ENCODE measurements around the gene TRMT1L.

TRMT1L gene

DNA sequence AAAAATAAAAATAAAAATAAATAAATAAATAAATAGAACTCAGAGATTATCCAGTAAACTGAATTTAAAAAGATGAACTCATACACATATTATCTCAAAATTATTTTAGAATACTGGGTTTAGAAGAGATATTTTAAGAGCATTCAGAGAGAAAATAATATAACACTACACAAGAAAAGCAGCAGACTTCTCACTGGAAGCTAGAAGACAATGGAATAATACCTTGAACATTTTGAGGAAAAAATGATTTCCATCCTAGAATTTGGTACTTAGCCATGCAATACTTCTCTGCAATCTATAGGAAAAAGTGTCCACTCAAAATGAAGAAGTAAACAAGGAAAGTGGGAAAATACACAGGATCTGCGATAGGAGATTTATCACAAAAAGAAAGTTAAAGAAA is 24.2 kb downstream of the TRMT1L start:
- no peak overlapping the region for H3K4me3 ChIP-seq (ENCODE audit: control insufficient read depth in 1 of 7, extremely low read depth in 1 of 7, insufficient read depth in 4 of 7, low read depth in 2 of 7, low read length in 6 of 7)
- POLR2A ChIA-PET = no interaction called here
- H3K36me3 ChIP-seq (ENCODE audit: control insufficient read depth in 4 of 4, insufficient read depth in 4 of 4, low read length in 3 of 4) = peaks cover 21 to 69% (median 32%) of the 10 kb centered on the region in 4 experiments
- no peaks in the 10 kb centered on the region for H3K4me1 ChIP-seq (ENCODE audit: control extremely low read depth in 1 of 4, control insufficient read depth in 4 of 4, insufficient read depth in 4 of 4, low read length in 3 of 4)
- H3K27ac ChIP-seq (ENCODE audit: insufficient read depth in 1 of 2, low read depth in 1 of 2, low read length in 2 of 2, poor library complexity in 1 of 2, severe bottlenecking in 2 of 2) = no peak overlapping the region
- H3K9me3 ChIP-seq (ENCODE audit: control extremely low read depth in 1 of 5, control insufficient read depth in 4 of 5, insufficient read depth in 2 of 5, low read depth in 1 of 5, low read length in 4 of 5) = peaks cover 0 to 16% (median 7%) of the 10 kb centered on the region in 5 experiments
- DNase-seq = no peak
- CTCF ChIA-PET = interaction anchor here (0.7 to 1.5 kb wide), 5 partner anchors 12 to 327 kb away, joined by 3 to 4 read pairs (median 3); no protein-coding TSS in a partner anchor
- WGBS (ENCODE audit: insufficient coverage) = no CpG with 5 or more reads among the region's 1 CpG
- H3K27me3 ChIP-seq (replicated peaks in 2 of 5; ENCODE audit: control insufficient read depth in 4 of 5, insufficient read depth in 5 of 5, low read length in 4 of 5) = no peaks in the 10 kb centered on the region

DNA sequence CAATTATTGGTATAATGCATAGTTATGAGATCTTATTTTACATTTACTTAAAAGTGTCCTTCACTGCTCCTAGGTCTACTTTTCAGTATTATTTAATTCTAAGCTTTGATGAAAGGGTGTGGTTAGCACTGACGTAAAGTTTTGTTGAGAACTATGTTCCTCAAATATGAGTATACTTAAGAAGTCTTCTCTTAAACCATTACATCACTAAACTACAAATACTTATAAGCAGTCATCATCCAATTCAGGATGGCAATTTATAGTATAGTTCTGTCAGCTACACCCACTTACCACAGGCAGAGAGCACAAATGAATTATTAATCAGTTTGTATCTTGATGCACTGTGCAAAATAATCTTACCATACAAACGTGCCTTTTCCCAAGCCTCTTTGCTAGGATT is 27.0 kb downstream of the TRMT1L start:
- no peak for DNase-seq
- Histone ChIP-seq H3K27ac (ENCODE audit: insufficient read depth in 1 of 2, low read depth in 1 of 2, low read length in 2 of 2, poor library complexity in 1 of 2, severe bottlenecking in 2 of 2) (no peak overlapping the region), H3K4me3 (ENCODE audit: control insufficient read depth in 1 of 7, extremely low read depth in 1 of 7, insufficient read depth in 4 of 7, low read depth in 2 of 7, low read length in 6 of 7) (no peak overlapping the region), H3K9me3 (ENCODE audit: control extremely low read depth in 1 of 5, control insufficient read depth in 4 of 5, insufficient read depth in 2 of 5, low read depth in 1 of 5, low read length in 4 of 5) (peaks cover 0 to 16% (median 7%) of the 10 kb centered on the region in 5 experiments), H3K4me1 (ENCODE audit: control extremely low read depth in 1 of 4, control insufficient read depth in 4 of 4, insufficient read depth in 4 of 4, low read length in 3 of 4) (no peaks in the 10 kb centered on the region), H3K36me3 (ENCODE audit: control insufficient read depth in 4 of 4, insufficient read depth in 4 of 4, low read length in 3 of 4) (peaks cover 17 to 73% (median 38%) of the 10 kb centered on the region in 4 experiments), H3K27me3 (replicated peaks in 2 of 5; ENCODE audit: control insufficient read depth in 4 of 5, insufficient read depth in 5 of 5, low read length in 4 of 5) (no peaks in the 10 kb centered on the region)
- ChIA-PET POLR2A (no interaction called here), CTCF (no interaction called here)
- WGBS (ENCODE audit: insufficient coverage) = 100% methylated on average over 1 of the region's 2 CpGs

DNA sequence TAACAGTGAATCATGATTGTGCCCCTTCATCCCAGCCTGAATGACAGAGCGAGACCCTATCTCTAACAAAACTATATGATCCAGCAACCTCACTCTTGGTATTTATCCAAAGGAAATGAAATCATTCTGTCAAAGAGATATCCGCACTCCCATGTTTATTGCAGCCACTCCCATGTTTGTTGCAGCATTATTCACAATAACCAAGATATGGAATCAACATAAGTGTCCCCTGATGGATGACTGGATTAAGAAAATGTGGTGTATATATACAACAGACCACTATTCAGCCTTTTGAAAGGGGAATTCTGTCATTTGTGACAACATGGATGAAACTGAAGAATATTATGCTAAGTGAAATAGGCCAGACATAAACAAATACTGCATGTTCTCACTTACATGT is 44.4 kb downstream of the TRMT1L start:
- ChIA-PET CTCF (no interaction called here), POLR2A (no interaction called here)
- WGBS (ENCODE audit: insufficient coverage) = 100% methylated on average over 1 of the region's 2 CpGs
- no peak overlapping the region for H3K27ac ChIP-seq (ENCODE audit: insufficient read depth in 1 of 2, low read depth in 1 of 2, low read length in 2 of 2, poor library complexity in 1 of 2, severe bottlenecking in 2 of 2)
- H3K36me3 ChIP-seq (ENCODE audit: control insufficient read depth in 4 of 4, insufficient read depth in 4 of 4, low read length in 3 of 4) = peaks cover 0 to 6% (median 5%) of the 10 kb centered on the region in 4 experiments
- no peaks in the 10 kb centered on the region for H3K27me3 ChIP-seq (replicated peaks in 2 of 5; ENCODE audit: control insufficient read depth in 4 of 5, insufficient read depth in 5 of 5, low read length in 4 of 5)
- no peaks in the 10 kb centered on the region for H3K4me1 ChIP-seq (ENCODE audit: control extremely low read depth in 1 of 4, control insufficient read depth in 4 of 4, insufficient read depth in 4 of 4, low read length in 3 of 4)
- peaks cover 0 to 25% (median 9%) of the 10 kb centered on the region in 5 experiments for H3K9me3 ChIP-seq (ENCODE audit: control extremely low read depth in 1 of 5, control insufficient read depth in 4 of 5, insufficient read depth in 2 of 5, low read depth in 1 of 5, low read length in 4 of 5)
- no peak for DNase-seq
- H3K4me3 ChIP-seq (ENCODE audit: control insufficient read depth in 1 of 7, extremely low read depth in 1 of 7, insufficient read depth in 4 of 7, low read depth in 2 of 7, low read length in 6 of 7) = no peak overlapping the region

DNA sequence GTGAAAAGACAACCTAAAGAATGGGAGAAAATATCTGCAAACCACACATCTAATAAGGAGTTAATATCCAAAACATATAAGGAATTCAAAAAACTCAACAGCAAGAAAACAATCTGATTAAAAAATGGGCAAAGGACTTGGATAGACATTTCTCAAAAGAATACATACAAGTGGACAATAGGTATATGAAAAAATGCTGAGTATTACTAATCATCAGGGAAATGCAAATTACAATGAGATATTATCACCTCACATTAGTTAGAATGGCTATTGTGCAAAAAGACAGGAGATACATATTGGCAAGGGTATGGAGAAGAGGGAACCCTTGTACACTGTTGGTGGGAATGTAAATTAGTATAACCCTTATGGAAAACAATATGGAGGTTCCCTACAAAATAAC is 44.9 kb downstream of the TRMT1L start:
- no peak overlapping the region for H3K27ac ChIP-seq (ENCODE audit: insufficient read depth in 1 of 2, low read depth in 1 of 2, low read length in 2 of 2, poor library complexity in 1 of 2, severe bottlenecking in 2 of 2)
- no peaks in the 10 kb centered on the region for H3K27me3 ChIP-seq (replicated peaks in 2 of 5; ENCODE audit: control insufficient read depth in 4 of 5, insufficient read depth in 5 of 5, low read length in 4 of 5)
- ChIA-PET POLR2A (no interaction called here), CTCF (no interaction called here)
- H3K9me3 ChIP-seq (ENCODE audit: control extremely low read depth in 1 of 5, control insufficient read depth in 4 of 5, insufficient read depth in 2 of 5, low read depth in 1 of 5, low read length in 4 of 5) = peaks cover 0 to 25% (median 9%) of the 10 kb centered on the region in 5 experiments
- no peak overlapping the region for H3K4me3 ChIP-seq (ENCODE audit: control insufficient read depth in 1 of 7, extremely low read depth in 1 of 7, insufficient read depth in 4 of 7, low read depth in 2 of 7, low read length in 6 of 7)
- H3K36me3 ChIP-seq (ENCODE audit: control insufficient read depth in 4 of 4, insufficient read depth in 4 of 4, low read length in 3 of 4) = peaks cover 0 to 3% (median 2%) of the 10 kb centered on the region in 4 experiments
- no peak for DNase-seq
- no peaks in the 10 kb centered on the region for H3K4me1 ChIP-seq (ENCODE audit: control extremely low read depth in 1 of 4, control insufficient read depth in 4 of 4, insufficient read depth in 4 of 4, low read length in 3 of 4)

DNA sequence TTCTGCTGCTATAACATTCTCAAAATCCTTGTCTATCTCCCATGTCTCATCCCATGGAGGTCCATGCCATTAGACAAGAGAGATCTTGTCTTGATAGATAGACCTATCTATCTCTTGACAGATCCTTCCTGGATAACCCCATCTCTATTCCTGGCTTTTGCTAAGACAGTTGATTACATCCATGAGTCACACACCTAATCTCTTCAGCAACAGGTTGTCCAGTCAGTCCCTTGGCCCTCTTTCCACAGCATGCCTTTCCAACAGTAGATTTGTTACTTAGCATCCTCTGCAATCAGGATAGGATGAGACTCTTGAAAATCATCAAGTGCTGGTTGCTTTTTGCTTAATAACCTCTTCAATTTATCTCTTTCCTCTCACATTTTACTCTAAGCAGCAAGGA is 46.6 kb downstream of the TRMT1L start:
- H3K27ac ChIP-seq (ENCODE audit: insufficient read depth in 1 of 2, low read depth in 1 of 2, low read length in 2 of 2, poor library complexity in 1 of 2, severe bottlenecking in 2 of 2) = no peak overlapping the region
- H3K4me1 ChIP-seq (ENCODE audit: control extremely low read depth in 1 of 4, control insufficient read depth in 4 of 4, insufficient read depth in 4 of 4, low read length in 3 of 4) = no peaks in the 10 kb centered on the region
- CTCF ChIA-PET = no interaction called here
- H3K9me3 ChIP-seq (ENCODE audit: control extremely low read depth in 1 of 5, control insufficient read depth in 4 of 5, insufficient read depth in 2 of 5, low read depth in 1 of 5, low read length in 4 of 5) = peaks cover 0 to 25% (median 9%) of the 10 kb centered on the region in 5 experiments
- POLR2A ChIA-PET = no interaction called here
- H3K27me3 ChIP-seq (replicated peaks in 2 of 5; ENCODE audit: control insufficient read depth in 4 of 5, insufficient read depth in 5 of 5, low read length in 4 of 5) = no peaks in the 10 kb centered on the region
- H3K4me3 ChIP-seq (ENCODE audit: control insufficient read depth in 1 of 7, extremely low read depth in 1 of 7, insufficient read depth in 4 of 7, low read depth in 2 of 7, low read length in 6 of 7) = no peak overlapping the region
- DNase-seq = no peak
- H3K36me3 ChIP-seq (ENCODE audit: control insufficient read depth in 4 of 4, insufficient read depth in 4 of 4, low read length in 3 of 4) = no peaks in the 10 kb centered on the region

DNA sequence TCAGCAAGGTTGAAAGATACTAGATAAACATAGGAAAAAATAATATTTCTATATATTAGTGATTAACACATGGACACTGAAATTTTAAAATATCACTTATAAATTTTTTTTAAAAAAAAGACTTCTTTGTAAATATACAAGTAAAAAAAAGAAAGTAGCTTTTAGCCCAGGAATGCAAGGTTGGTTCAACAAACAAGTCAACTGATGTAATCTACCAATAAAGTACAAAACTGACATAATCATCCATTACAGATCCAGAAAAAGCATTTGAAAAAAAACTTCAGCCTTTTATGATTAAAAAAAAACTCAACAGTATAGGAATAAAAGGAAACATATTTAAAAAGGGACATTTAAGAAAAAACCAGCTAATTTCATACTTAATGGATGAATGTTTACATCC is 48.4 kb downstream of the TRMT1L start:
- Histone ChIP-seq H3K9me3 (ENCODE audit: control extremely low read depth in 1 of 5, control insufficient read depth in 4 of 5, insufficient read depth in 2 of 5, low read depth in 1 of 5, low read length in 4 of 5) (peaks cover 0 to 25% (median 9%) of the 10 kb centered on the region in 5 experiments), H3K4me3 (ENCODE audit: control insufficient read depth in 1 of 7, extremely low read depth in 1 of 7, insufficient read depth in 4 of 7, low read depth in 2 of 7, low read length in 6 of 7) (no peak overlapping the region), H3K36me3 (ENCODE audit: control insufficient read depth in 4 of 4, insufficient read depth in 4 of 4, low read length in 3 of 4) (peaks cover 0 to 9% (median 5%) of the 10 kb centered on the region in 4 experiments), H3K4me1 (ENCODE audit: control extremely low read depth in 1 of 4, control insufficient read depth in 4 of 4, insufficient read depth in 4 of 4, low read length in 3 of 4) (no peaks in the 10 kb centered on the region), H3K27ac (ENCODE audit: insufficient read depth in 1 of 2, low read depth in 1 of 2, low read length in 2 of 2, poor library complexity in 1 of 2, severe bottlenecking in 2 of 2) (no peak overlapping the region), H3K27me3 (replicated peaks in 2 of 5; ENCODE audit: control insufficient read depth in 4 of 5, insufficient read depth in 5 of 5, low read length in 4 of 5) (no peaks in the 10 kb centered on the region)
- DNase-seq = peak; percentile 3 to 72 (median 57)
- ChIA-PET POLR2A (no interaction called here), CTCF (no interaction called here)

DNA sequence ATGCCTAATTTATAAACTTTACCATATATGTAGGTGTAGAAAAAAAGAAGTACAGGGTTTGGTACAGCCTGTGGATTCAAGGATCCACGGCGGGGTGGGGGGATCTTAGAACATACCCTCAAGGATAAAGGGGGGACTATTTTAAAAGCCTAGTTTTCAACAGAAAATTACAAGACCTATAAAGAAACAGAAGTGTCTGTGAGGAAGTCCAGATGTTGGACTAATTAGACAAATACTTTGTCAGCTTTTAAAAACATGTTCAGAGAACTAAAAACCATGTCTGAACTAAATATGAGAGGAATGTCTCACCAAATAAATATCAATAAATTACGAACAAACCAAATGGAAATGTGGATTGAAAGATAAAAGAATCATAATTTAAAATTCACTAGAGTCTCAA is 51.6 kb downstream of the TRMT1L start:
- Histone ChIP-seq H3K9me3 (ENCODE audit: control extremely low read depth in 1 of 5, control insufficient read depth in 4 of 5, insufficient read depth in 2 of 5, low read depth in 1 of 5, low read length in 4 of 5) (peaks cover 0 to 23% (median 9%) of the 10 kb centered on the region in 5 experiments), H3K27ac (ENCODE audit: insufficient read depth in 1 of 2, low read depth in 1 of 2, low read length in 2 of 2, poor library complexity in 1 of 2, severe bottlenecking in 2 of 2) (no peak overlapping the region), H3K36me3 (ENCODE audit: control insufficient read depth in 4 of 4, insufficient read depth in 4 of 4, low read length in 3 of 4) (peaks cover 2 to 27% (median 8%) of the 10 kb centered on the region in 4 experiments), H3K27me3 (replicated peaks in 2 of 5; ENCODE audit: control insufficient read depth in 4 of 5, insufficient read depth in 5 of 5, low read length in 4 of 5) (no peaks in the 10 kb centered on the region), H3K4me3 (ENCODE audit: control insufficient read depth in 1 of 7, extremely low read depth in 1 of 7, insufficient read depth in 4 of 7, low read depth in 2 of 7, low read length in 6 of 7) (no peak overlapping the region), H3K4me1 (ENCODE audit: control extremely low read depth in 1 of 4, control insufficient read depth in 4 of 4, insufficient read depth in 4 of 4, low read length in 3 of 4) (no peaks in the 10 kb centered on the region)
- DNase-seq = no peak
- WGBS (ENCODE audit: insufficient coverage) = no CpG with 5 or more reads among the region's 3 CpGs
- POLR2A ChIA-PET = no interaction called here
- CTCF ChIA-PET = interaction anchor here (0.9 to 1.4 kb wide), 3 partner anchors 14 to 27 kb away, joined by 3 to 4 read pairs (median 3); no protein-coding TSS in a partner anchor
